Adrenal gland (tissue), 5 donors: ENCODE measurements around the gene XRN1.

Experiments used
- CTCF ChIP-seq, 6 experiments: fragments of 450-650 bp in 4 of 6; fragments of 200-600 bp in 2 of 6; sonication (generic) in 1 of 6; IDR thresholded peaks; 1 replicate in 5 of 6; 2 replicates in 1 of 6; pipeline versions ENCODE4 v1.5.1 to v1.8.0; 2016 to 2021; ENCODE audit warnings: antibody characterized with exemption in 6 of 6, mild to moderate bottlenecking in 2 of 6, moderate library complexity in 1 of 6
- POLR2A ChIP-seq, 2 donors: fragments of 450-650 bp; IDR thresholded peaks; one replicate each; pipeline ENCODE4 v1.6.1; 2017; ENCODE audit warnings: antibody characterized with exemption in 2 of 2, mild to moderate bottlenecking in 2 of 2, moderate library complexity in 1 of 2
- donor health status: DM: no; HTN: no; CAD: no.

- TF ChIP-seq CTCF (IDR thresholded peaks at IDR 0.05) (no peak), POLR2A (IDR thresholded peaks at IDR 0.05) (no peak)
Observed at GRCh38 chr3:142310439-142310838, 137.4 kb downstream of the XRN1 start.
